Neural progenitor cell (in vitro differentiated cells): ENCODE data around the gene CD44. TPM values are rescaled to one million over a fixed set of nuclear protein-coding genes. Genes with fewer than 3 reads are reported as not detected.

ENCODE experiments used
- DNase-seq: peaks from one replicate; pipeline ENCODE4 v3.0.0-alpha.2; 2016; ENCODE audit warnings: low spot score
- H2AFZ ChIP-seq: fragments of 200-600 bp; sonication (generic); replicated peaks from 2 replicates; pipeline ENCODE4 v1.6.1; 2016; ENCODE audit warnings: antibody characterized with exemption
- H3F3A ChIP-seq: fragments of 200-600 bp; sonication (generic); 2 replicates; pipeline ENCODE4 v1.6.1; 2016; ENCODE audit warnings: antibody characterized with exemption, low read depth
- H3K27ac ChIP-seq: fragments of 200-600 bp; sonication (generic); 2 replicates; pipeline ENCODE4 v1.5.1; 2016; ENCODE audit warnings: mild to moderate bottlenecking
- H3K27me3 ChIP-seq: fragments of 200-600 bp; sonication (generic); 2 replicates; pipeline ENCODE4 v1.6.1; 2016; ENCODE audit warnings: mild to moderate bottlenecking, moderate library complexity
- H3K36me3 ChIP-seq: fragments of 200-600 bp; sonication (generic); 2 replicates; pipeline ENCODE4 v1.5.1; 2016
- H3K4me1 ChIP-seq: fragments of 200-600 bp; sonication (generic); 2 replicates; pipeline ENCODE4 v1.6.1; 2016; ENCODE audit warnings: mixed run types
- H3K4me2 ChIP-seq: fragments of 200-600 bp; sonication (generic); 2 replicates; pipeline ENCODE4 v1.6.1; 2016
- H3K4me3 ChIP-seq: fragments of 200-600 bp; sonication (generic); 2 replicates; pipeline ENCODE4 v1.5.1; 2016
- H3K79me2 ChIP-seq: fragments of 200-600 bp; sonication (generic); 2 replicates; pipeline ENCODE4 v1.6.1; 2016; ENCODE audit warnings: low read depth
- H3K9ac ChIP-seq: fragments of 200-600 bp; sonication (generic); 2 replicates; pipeline ENCODE4 v1.6.1; 2016
- H3K9me3 ChIP-seq: fragments of 200-600 bp; sonication (generic); 2 replicates; pipeline ENCODE4 v1.5.1; 2016; ENCODE audit warnings: low read depth
- H4K20me1 ChIP-seq: fragments of 200-600 bp; sonication (generic); 2 replicates; pipeline ENCODE4 v1.6.1; 2016; ENCODE audit warnings: low read depth
- H3K27ac Mint-ChIP-seq: 3 replicates; pipeline ENCODE4 v1.8.0; 2021; ENCODE audit warnings: mixed read lengths
- H3K27me3 Mint-ChIP-seq: 2 replicates; pipeline ENCODE4 v1.8.0; 2022; ENCODE audit warnings: low read depth, mild to moderate bottlenecking, inconsistent platforms, moderate library complexity, mixed read lengths; ENCODE audit not compliant: insufficient read depth
- H3K36me3 Mint-ChIP-seq: 3 replicates; pipeline ENCODE4 v1.8.0; 2021; ENCODE audit warnings: mixed read lengths
- H3K4me1 Mint-ChIP-seq: 3 replicates; pipeline ENCODE4 v1.8.0; 2021; ENCODE audit warnings: mixed read lengths
- H3K4me3 Mint-ChIP-seq: 3 replicates; pipeline ENCODE4 v1.8.0; 2021; ENCODE audit warnings: mild to moderate bottlenecking, moderate library complexity, mixed read lengths
- H3K9me3 Mint-ChIP-seq: 3 replicates; pipeline ENCODE4 v1.8.0; 2020; ENCODE audit warnings: mixed read lengths
- CTCF ChIP-seq: fragments of 200-600 bp; sonication (generic); IDR thresholded peaks from 2 replicates; pipeline ENCODE4 v1.5.1; 2017; ENCODE audit warnings: antibody characterized with exemption, mild to moderate bottlenecking
- EZH2 ChIP-seq: fragments of 200-600 bp; sonication (generic); IDR thresholded peaks from 2 replicates; pipeline ENCODE4 v1.6.1; 2017; ENCODE audit warnings: antibody characterized with exemption, mild to moderate bottlenecking, moderate library complexity
- EZH2phosphoT487 ChIP-seq: fragments of 200-600 bp; sonication (generic); IDR thresholded peaks from 2 replicates; pipeline ENCODE4 v1.6.1; 2017; ENCODE audit warnings: antibody characterized with exemption
- total RNA-seq: library from RNA; depleted of rRNA; stranded (reverse); fragments of >200 nt; gene quantifications from 2 replicates; pipeline ENCODE4 v1.2.3, GENCODE V29; 2015; ENCODE audit warnings: low replicate concordance

CD44 gene
- total RNA-seq, 1 donor from 2014 or later: 1.4 TPM

GRCh38 chr11:35207471-35208403 is 68.8 kb downstream of the CD44 start:
- Mint-ChIP-seq H3K27me3 (no peaks in the 10 kb centered on the region), H3K9me3 (peaks cover 13% of the 10 kb centered on the region), H3K27ac (no peak overlapping the region), H3K4me1 (peaks cover 26% of the 10 kb centered on the region), H3K4me3 (no peak overlapping the region), H3K36me3 (no peaks in the 10 kb centered on the region)
- H4K20me1 ChIP-seq: no peaks in the 10 kb centered on the region
- no peaks in the 10 kb centered on the region for H3K79me2 ChIP-seq
- no peak overlapping the region for H3K9ac ChIP-seq
- H3K27ac ChIP-seq: no peak overlapping the region
- no peak overlapping the region for H3K4me3 ChIP-seq
- no peak overlapping the region for H2AFZ ChIP-seq
- H3K27me3 ChIP-seq: no peaks in the 10 kb centered on the region
- no peak for DNase-seq
- no peaks in the 10 kb centered on the region for H3K36me3 ChIP-seq
- H3K4me1 ChIP-seq: no peaks in the 10 kb centered on the region
- TF ChIP-seq EZH2: no peak
- no peak for TF ChIP-seq CTCF
- no peak for TF ChIP-seq EZH2phosphoT487
- no peaks in the 10 kb centered on the region for H3F3A ChIP-seq
- no peak overlapping the region for H3K4me2 ChIP-seq
- no peaks in the 10 kb centered on the region for H3K9me3 ChIP-seq

GRCh38 chr11:35208795-35209194 is 69.8 kb downstream of the CD44 start:
- H3K4me1 Mint-ChIP-seq: peaks cover 26% of the 10 kb centered on the region
- H3K9ac ChIP-seq: no peak overlapping the region

GRCh38 chr11:35210876-35211546 is 72.0 kb downstream of the CD44 start:
- Histone ChIP-seq H3K4me2 (no peak overlapping the region), H3K9ac (no peak overlapping the region), H2AFZ (no peak overlapping the region), H3K36me3 (no peaks in the 10 kb centered on the region), H3K27ac (no peak overlapping the region), H3K79me2 (no peaks in the 10 kb centered on the region), H3K4me1 (no peaks in the 10 kb centered on the region), H3K4me3 (no peak overlapping the region), H4K20me1 (no peaks in the 10 kb centered on the region), H3K9me3 (no peaks in the 10 kb centered on the region), H3F3A (no peaks in the 10 kb centered on the region), H3K27me3 (no peaks in the 10 kb centered on the region)
- no peak overlapping the region for H3K4me3 Mint-ChIP-seq
- H3K4me1 Mint-ChIP-seq: peaks cover 8% of the 10 kb centered on the region
- TF ChIP-seq EZH2phosphoT487 (no peak), EZH2 (no peak), CTCF (no peak)
- H3K9me3 Mint-ChIP-seq: peaks cover 13% of the 10 kb centered on the region
- H3K27ac Mint-ChIP-seq: no peak overlapping the region
- H3K36me3 Mint-ChIP-seq: no peaks in the 10 kb centered on the region
- DNase-seq: no peak
- no peaks in the 10 kb centered on the region for H3K27me3 Mint-ChIP-seq

More at GRCh38 chr11:35208795-35209194, 69.8 kb downstream of the CD44 start:
- Histone ChIP-seq H3K79me2 (no peaks in the 10 kb centered on the region), H3F3A (no peaks in the 10 kb centered on the region), H2AFZ (no peak overlapping the region), H3K4me2 (no peak overlapping the region), H3K4me1 (no peaks in the 10 kb centered on the region), H3K27ac (no peak overlapping the region), H4K20me1 (no peaks in the 10 kb centered on the region), H3K36me3 (no peaks in the 10 kb centered on the region), H3K27me3 (no peaks in the 10 kb centered on the region), H3K9me3 (no peaks in the 10 kb centered on the region), H3K4me3 (no peak overlapping the region)
- no peaks in the 10 kb centered on the region for H3K27me3 Mint-ChIP-seq
- DNase-seq: no peak
- no peak for TF ChIP-seq EZH2
- TF ChIP-seq CTCF: no peak
- TF ChIP-seq EZH2phosphoT487: no peak
- no peak overlapping the region for H3K4me3 Mint-ChIP-seq
- H3K9me3 Mint-ChIP-seq: peaks cover 13% of the 10 kb centered on the region
- no peaks in the 10 kb centered on the region for H3K36me3 Mint-ChIP-seq
- no peak overlapping the region for H3K27ac Mint-ChIP-seq
